K562 (cell line): ENCODE measurements around the gene HNF4A. TPM values are rescaled to one million over a fixed set of nuclear protein-coding genes. Genes with fewer than 3 reads are reported as not detected.

Experiments
- BRF1 ChIP-seq: IDR thresholded peaks from 3 replicates; pipeline ENCODE4 v1.6.1; 2011; ENCODE audit warnings: borderline replicate concordance, mild to moderate bottlenecking; ENCODE audit not compliant: insufficient read length; ENCODE audit errors: extremely low read depth
- CHCHD3 ChIP-seq: fragments of 250-450 bp; sonication (Bioruptor Pico); IDR thresholded peaks from 2 replicates; pipeline ENCODE4 v2.1.2; 2022; ENCODE audit warnings: mild to moderate bottlenecking
- GATAD2A ChIP-seq: fragments of 450-650 bp; IDR thresholded peaks from 2 replicates; pipeline ENCODE4 v1.6.1; 2017
- L3MBTL2 ChIP-seq: fragments of 450-650 bp; IDR thresholded peaks from 2 replicates; pipeline ENCODE4 v1.6.1; 2016; ENCODE audit warnings: mild to moderate bottlenecking, moderate library complexity
- NCOR1 ChIP-seq: fragments of 450-650 bp; IDR thresholded peaks from 2 replicates; pipeline ENCODE4 v1.6.1; 2016; ENCODE audit warnings: mild to moderate bottlenecking, moderate library complexity
- PATZ1 ChIP-seq: fragments of 250-450 bp; sonication (Bioruptor Pico); IDR thresholded peaks from 2 replicates; pipeline ENCODE4 v1.5.0; 2020; ENCODE audit warnings: mild to moderate bottlenecking, borderline replicate concordance
- PHF20 ChIP-seq: fragments of 450-650 bp; IDR thresholded peaks from 2 replicates; pipeline ENCODE4 v1.6.1; 2018; ENCODE audit not compliant: partially characterized antibody
- RBM15 ChIP-seq: fragments of 200-400 bp; formaldehyde crosslinking; IDR thresholded peaks from 2 replicates; pipeline ENCODE4 v1.6.1; 2018; ENCODE audit warnings: mild to moderate bottlenecking, low read length, moderate library complexity; ENCODE audit not compliant: insufficient read depth
- RBM34 ChIP-seq: fragments of 200-400 bp; formaldehyde crosslinking; IDR thresholded peaks from 2 replicates; pipeline ENCODE4 v1.6.1; 2018; ENCODE audit warnings: low read length, borderline replicate concordance; ENCODE audit not compliant: insufficient read depth
- RFX5 ChIP-seq: IDR thresholded peaks from 2 replicates; pipeline ENCODE4 v1.6.1; 2011; ENCODE audit warnings: low read depth, mild to moderate bottlenecking, improper control_type of control experiment, low read length
- SMC3 ChIP-seq: conservative IDR thresholded peaks from 2 replicates; pipeline ENCODE4 v1.6.1; 2011; ENCODE audit warnings: low read depth, low read length, improper control_type of control experiment; ENCODE audit not compliant: insufficient read depth
- SNIP1 ChIP-seq: fragments of 450-650 bp; IDR thresholded peaks from 2 replicates; pipeline ENCODE4 v1.7.1; 2017; ENCODE audit warnings: low read depth, mild to moderate bottlenecking
- TBP ChIP-seq: optimal IDR thresholded peaks from 2 replicates; pipeline ENCODE3; 2011; ENCODE audit warnings: low read depth, low read length, improper control_type of control experiment
- TRIM28 ChIP-seq: fragments of 450-650 bp; IDR thresholded peaks from 2 replicates; pipeline ENCODE4 v1.6.1; 2017
- YY1 ChIP-seq, 3 experiments: IDR thresholded peaks; 2 replicates each; pipeline ENCODE4 v1.6.1; 2011; ENCODE audit warnings: low read length in 2 of 3, mild to moderate bottlenecking in 2 of 3, moderate library complexity in 2 of 3, borderline replicate concordance in 1 of 3, control low read depth in 1 of 3, low read depth in 1 of 3; ENCODE audit not compliant: insufficient read depth in 3 of 3, insufficient replicate concordance in 2 of 3, control insufficient read depth in 1 of 3, insufficient read length in 1 of 3; ENCODE audit errors: extremely low read depth in 1 of 3
- ZBTB7A ChIP-seq: IDR thresholded peaks from 2 replicates; pipeline ENCODE4 v1.6.1; 2011; ENCODE audit warnings: low read depth, mild to moderate bottlenecking, low read length, moderate library complexity, borderline replicate concordance; ENCODE audit not compliant: control insufficient read depth
- ZNF184 ChIP-seq: sonication (generic); formaldehyde crosslinking; IDR thresholded peaks from 2 replicates; pipeline ENCODE4 v1.5.0; 2020; ENCODE audit warnings: missing genetic modification reagents
- ZNF217 ChIP-seq: sonication (generic); formaldehyde crosslinking; IDR thresholded peaks from 2 replicates; pipeline ENCODE4 v1.8.0; 2022; ENCODE audit warnings: mild to moderate bottlenecking, missing genetic modification reagents
- ZNF274 ChIP-seq: IDR thresholded peaks from 2 replicates; pipeline ENCODE4 v1.6.1; 2011; ENCODE audit warnings: low read depth, mild to moderate bottlenecking, low read length, moderate library complexity, borderline replicate concordance
- ZNF436 ChIP-seq: fragments of 250-450, 450-650 bp; sonication (Bioruptor Pico); formaldehyde crosslinking; IDR thresholded peaks from 2 replicates; pipeline ENCODE4 v1.7.0; 2020; ENCODE audit warnings: mild to moderate bottlenecking
- ZNF717 ChIP-seq: fragments of 250-450 bp; sonication (Bioruptor Pico); IDR thresholded peaks from 2 replicates; pipeline ENCODE4 v1.5.0; 2021
- polyA plus RNA-seq, 8 experiments: library from polyadenylated mRNA; depleted of rRNA in 4 of 8; stranded (reverse) in 5 of 8; unstranded in 3 of 8; fragments of >200 nt; fragmentation: Nextera tagmentation in 2 of 8; fragmentation: Illumina TruSeq in 1 of 8; extraction: Ambion mirVana in 2 of 8; extraction: Trizol in 1 of 8; gene quantifications; 2 replicates each; pipeline versions ENCODE4 v1.2.1 to v1.2.3, GENCODE V29; 2011 to 2014; ENCODE audit warnings: inconsistent platforms in 1 of 8, missing spikeins in 1 of 8
- total RNA-seq, 7 experiments: library from RNA; depleted of rRNA in 6 of 7; stranded (reverse); fragments of >200 nt in 6 of 7; fragmentation: Illumina TruSeq in 2 of 7; extraction: Trizol in 2 of 7; gene quantifications; 2 replicates each; pipeline versions ENCODE4 v1.2.1 to v1.2.3, GENCODE V29; 2011 to 2021; ENCODE audit warnings: low replicate concordance in 1 of 7
- TF ChIP-seq, protein P1 (sequence below): fragments of 450-650 bp; IDR thresholded peaks from 2 replicates; pipeline ENCODE4 v1.6.1; 2016; ENCODE audit warnings: borderline replicate concordance

HNF4A gene
- total and polyA plus RNA-seq, 9 of the 15 experiments (the other 6 are each of a cell fraction or from before 2014, with no cell fraction given) = 0.03 to 0.27 (median 0.08) TPM; not detected in 5

GRCh38 chr20:44310664-44311639 lies 44.5 kb upstream of the HNF4A start, which contains the start of gene FITM2 (continued):
- TF ChIP-seq PATZ1 (CRISPR knock-in tag) (no peak), SNIP1 (no peak), CHCHD3 (CRISPR knock-in tag) (no peak), GATAD2A (no peak), ZNF717 (CRISPR knock-in tag) (no peak), RFX5 (no peak), NCOR1 (no peak), PHF20 (peak; percentile 23), ZNF184 (CRISPR knock-in tag) (no peak), ZNF217 (no peak), ZNF436 (no peak), YY1 (IDR thresholded peaks at IDR 0.05; ENCODE audit: borderline replicate concordance in 1 of 3, control insufficient read depth in 1 of 3, extremely low read depth in 1 of 3, insufficient read depth in 3 of 3, insufficient read length in 1 of 3, insufficient replicate concordance in 2 of 3, low read depth in 1 of 3, low read length in 2 of 3) (peak in 2 of 3 experiments; percentile 10 to 46), BRF1 (no peak), TBP (peak; percentile 57), ZBTB7A (peak; percentile 29; the same call in 1 of the 2 replicates), L3MBTL2 (peak; percentile 74), RBM15 (no peak), SMC3 (peak; percentile 94), TRIM28 (no peak), RBM34 (no peak), ZNF274 (no peak; the same call in 1 of the 2 replicates)
- TF ChIP-seq, protein P1, sequence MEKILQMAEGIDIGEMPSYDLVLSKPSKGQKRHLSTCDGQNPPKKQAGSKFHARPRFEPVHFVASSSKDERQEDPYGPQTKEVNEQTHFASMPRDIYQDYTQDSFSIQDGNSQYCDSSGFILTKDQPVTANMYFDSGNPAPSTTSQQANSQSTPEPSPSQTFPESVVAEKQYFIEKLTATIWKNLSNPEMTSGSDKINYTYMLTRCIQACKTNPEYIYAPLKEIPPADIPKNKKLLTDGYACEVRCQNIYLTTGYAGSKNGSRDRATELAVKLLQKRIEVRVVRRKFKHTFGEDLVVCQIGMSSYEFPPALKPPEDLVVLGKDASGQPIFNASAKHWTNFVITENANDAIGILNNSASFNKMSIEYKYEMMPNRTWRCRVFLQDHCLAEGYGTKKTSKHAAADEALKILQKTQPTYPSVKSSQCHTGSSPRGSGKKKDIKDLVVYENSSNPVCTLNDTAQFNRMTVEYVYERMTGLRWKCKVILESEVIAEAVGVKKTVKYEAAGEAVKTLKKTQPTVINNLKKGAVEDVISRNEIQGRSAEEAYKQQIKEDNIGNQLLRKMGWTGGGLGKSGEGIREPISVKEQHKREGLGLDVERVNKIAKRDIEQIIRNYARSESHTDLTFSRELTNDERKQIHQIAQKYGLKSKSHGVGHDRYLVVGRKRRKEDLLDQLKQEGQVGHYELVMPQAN = peak; percentile 60; the same call in 1 of the 2 replicates
